ENCODE results near the gene CHMP2A.

The CHMP2A gene

GRCh38 chr19:58573658-58574164 is 18.8 kb upstream of the CHMP2A start:
- peaks cover 14% of the 10 kb centered on the region for H3K36me3 Mint-ChIP-seq (ENCODE audit: low read depth)
- H3K4me3 Mint-ChIP-seq = peak overlapping the region; percentile 97
- no peaks in the 10 kb centered on the region for H3K9me3 Mint-ChIP-seq
- no peaks in the 10 kb centered on the region for H3K27me3 Mint-ChIP-seq (ENCODE audit: low read depth)
- peaks cover 32% of the 10 kb centered on the region for H3K4me1 Mint-ChIP-seq (ENCODE audit: low read depth)
- peak overlapping the region; percentile 100 for H3K27ac Mint-ChIP-seq
- no peak for DNase-seq (ENCODE audit: low spot score)

GRCh38 chr19:58572818-58573657 is 18.1 kb upstream of the CHMP2A start, which contains the start of gene MZF1:
MZF1 (minus strand) TSS chr19:58573335; CDS start chr19:58571389, 1,946 bp downstream.
- peak within 1 kb of the TSS; percentile 100 for H3K27ac Mint-ChIP-seq
- H3K4me1 Mint-ChIP-seq (ENCODE audit: low read depth) = peaks cover 31% of the 10 kb centered on the region
- H3K27me3 Mint-ChIP-seq (ENCODE audit: low read depth) = no peaks in the 10 kb centered on the region
- peak within 1 kb of the TSS; percentile 97 for H3K4me3 Mint-ChIP-seq
- DNase-seq (ENCODE audit: low spot score) = peak; percentile 100
- H3K36me3 Mint-ChIP-seq (ENCODE audit: low read depth) = peaks cover 16% of the 10 kb centered on the region
- H3K9me3 Mint-ChIP-seq = no peaks in the 10 kb centered on the region

GRCh38 chr19:58572026-58572817 is 17.3 kb upstream of the CHMP2A start:
- H3K27me3 Mint-ChIP-seq (ENCODE audit: low read depth) = no peaks in the 10 kb centered on the region
- peaks cover 16% of the 10 kb centered on the region for H3K36me3 Mint-ChIP-seq (ENCODE audit: low read depth)
- H3K4me1 Mint-ChIP-seq (ENCODE audit: low read depth) = peaks cover 28% of the 10 kb centered on the region
- peak; percentile 2 for DNase-seq (ENCODE audit: low spot score)
- peak overlapping the region; percentile 97 for H3K4me3 Mint-ChIP-seq
- no peaks in the 10 kb centered on the region for H3K9me3 Mint-ChIP-seq
- peak overlapping the region; percentile 100 for H3K27ac Mint-ChIP-seq

GRCh38 chr19:58571575-58571947 is 16.7 kb upstream of the CHMP2A start:
- H3K4me3 Mint-ChIP-seq = peak overlapping the region; percentile 97
- peaks cover 27% of the 10 kb centered on the region for H3K4me1 Mint-ChIP-seq (ENCODE audit: low read depth)
- peaks cover 17% of the 10 kb centered on the region for H3K36me3 Mint-ChIP-seq (ENCODE audit: low read depth)
- no peaks in the 10 kb centered on the region for H3K9me3 Mint-ChIP-seq
- H3K27me3 Mint-ChIP-seq (ENCODE audit: low read depth) = no peaks in the 10 kb centered on the region
- H3K27ac Mint-ChIP-seq = peak overlapping the region; percentile 100
- DNase-seq (ENCODE audit: low spot score) = no peak

GRCh38 chr19:58570770-58571574 is 16.1 kb upstream of the CHMP2A start:
- no peak for DNase-seq (ENCODE audit: low spot score)
- H3K36me3 Mint-ChIP-seq (ENCODE audit: low read depth) = peaks cover 19% of the 10 kb centered on the region
- no peak overlapping the region for H3K27ac Mint-ChIP-seq
- peaks cover 27% of the 10 kb centered on the region for H3K4me1 Mint-ChIP-seq (ENCODE audit: low read depth)
- H3K9me3 Mint-ChIP-seq = no peaks in the 10 kb centered on the region
- H3K27me3 Mint-ChIP-seq (ENCODE audit: low read depth) = no peaks in the 10 kb centered on the region
- no peak overlapping the region for H3K4me3 Mint-ChIP-seq

GRCh38 chr19:58569943-58570670 is 15.2 kb upstream of the CHMP2A start:
- Mint-ChIP-seq H3K27ac (no peak overlapping the region), H3K4me1 (ENCODE audit: low read depth) (peaks cover 24% of the 10 kb centered on the region), H3K27me3 (ENCODE audit: low read depth) (no peaks in the 10 kb centered on the region), H3K9me3 (no peaks in the 10 kb centered on the region), H3K4me3 (no peak overlapping the region), H3K36me3 (ENCODE audit: low read depth) (peaks cover 19% of the 10 kb centered on the region)
- DNase-seq (ENCODE audit: low spot score) = no peak

GRCh38 chr19:58569191-58569942 is 14.5 kb upstream of the CHMP2A start:
- no peak for DNase-seq (ENCODE audit: low spot score)
- Mint-ChIP-seq H3K4me1 (ENCODE audit: low read depth) (peaks cover 26% of the 10 kb centered on the region), H3K27me3 (ENCODE audit: low read depth) (no peaks in the 10 kb centered on the region), H3K36me3 (ENCODE audit: low read depth) (peaks cover 20% of the 10 kb centered on the region), H3K9me3 (no peaks in the 10 kb centered on the region), H3K27ac (no peak overlapping the region), H3K4me3 (no peak overlapping the region)

- Mint-ChIP-seq H3K4me1 (ENCODE audit: low read depth) (peaks cover 29% of the 10 kb centered on the region), H3K36me3 (ENCODE audit: low read depth) (peaks cover 21% of the 10 kb centered on the region), H3K9me3 (no peaks in the 10 kb centered on the region), H3K27ac (no peak overlapping the region), H3K27me3 (ENCODE audit: low read depth) (no peaks in the 10 kb centered on the region), H3K4me3 (no peak overlapping the region)
- DNase-seq (ENCODE audit: low spot score) = no peak
Measured at GRCh38 chr19:58568453-58569130, 13.7 kb upstream of the CHMP2A start.

- no peak overlapping the region for H3K4me3 Mint-ChIP-seq
- no peaks in the 10 kb centered on the region for H3K9me3 Mint-ChIP-seq
- peaks cover 26% of the 10 kb centered on the region for H3K4me1 Mint-ChIP-seq (ENCODE audit: low read depth)
- peaks cover 22% of the 10 kb centered on the region for H3K36me3 Mint-ChIP-seq (ENCODE audit: low read depth)
- no peak overlapping the region for H3K27ac Mint-ChIP-seq
- no peak for DNase-seq (ENCODE audit: low spot score)
- H3K27me3 Mint-ChIP-seq (ENCODE audit: low read depth) = no peaks in the 10 kb centered on the region
Measured at GRCh38 chr19:58566989-58567388, 12.1 kb upstream of the CHMP2A start.

- H3K4me1 Mint-ChIP-seq (ENCODE audit: low read depth) = peaks cover 30% of the 10 kb centered on the region
- peak overlapping the region; percentile 41 for H3K27ac Mint-ChIP-seq
- no peaks in the 10 kb centered on the region for H3K27me3 Mint-ChIP-seq (ENCODE audit: low read depth)
- H3K9me3 Mint-ChIP-seq = no peaks in the 10 kb centered on the region
- no peak for DNase-seq (ENCODE audit: low spot score)
- peaks cover 16% of the 10 kb centered on the region for H3K36me3 Mint-ChIP-seq (ENCODE audit: low read depth)
- H3K4me3 Mint-ChIP-seq = peak overlapping the region; percentile 25
Measured at GRCh38 chr19:58563823-58564222, 8.9 kb upstream of the CHMP2A start.

- Mint-ChIP-seq H3K27ac (peak overlapping the region; percentile 80), H3K36me3 (ENCODE audit: low read depth) (peaks cover 18% of the 10 kb centered on the region)
Measured at GRCh38 chr19:58563034-58563573, 8.2 kb upstream of the CHMP2A start.

More at GRCh38 chr19:58563034-58563573, 8.2 kb upstream of the CHMP2A start:
- no peaks in the 10 kb centered on the region for H3K27me3 Mint-ChIP-seq (ENCODE audit: low read depth)
- H3K4me3 Mint-ChIP-seq = peak overlapping the region; percentile 83
- no peak for DNase-seq (ENCODE audit: low spot score)
- peaks cover 28% of the 10 kb centered on the region for H3K4me1 Mint-ChIP-seq (ENCODE audit: low read depth)
- no peaks in the 10 kb centered on the region for H3K9me3 Mint-ChIP-seq

Data from T-helper 2 cell treated with Interferon-gamma antibody and Interleukin-4, amounts not matched to agents 5 μg/mL and 100 μg/mL, for 36 hours (primary cell).